GM12891 (cell line): ENCODE measurements around the gene SH2B2.

Experiments used
- PAX5 ChIP-seq: IDR thresholded peaks from 2 replicates; pipeline ENCODE4 v1.6.1; 2011; ENCODE audit warnings: low read length, moderate library complexity, mild to moderate bottlenecking; ENCODE audit not compliant: insufficient read depth, severe bottlenecking
- POLR2A ChIP-seq: IDR thresholded peaks from 2 replicates; pipeline ENCODE4 v1.6.1; 2011; ENCODE audit warnings: low read depth, low read length, control low read depth
- POLR2AphosphoS5 ChIP-seq: IDR thresholded peaks from 2 replicates; pipeline ENCODE4 v1.6.1; 2011; ENCODE audit warnings: low read depth, low read length, control low read depth
- SPI1 ChIP-seq: IDR thresholded peaks from 2 replicates; pipeline ENCODE4 v1.6.1; 2011; ENCODE audit warnings: low read depth, low read length, control low read depth
- TAF1 ChIP-seq: IDR thresholded peaks from 2 replicates; pipeline ENCODE4 v1.6.1; 2011; ENCODE audit warnings: low read depth, low read length, control low read depth

- no peak for TF ChIP-seq POLR2A
- no peak for TF ChIP-seq POLR2AphosphoS5
- TF ChIP-seq PAX5, result no peak
- TF ChIP-seq TAF1, result no peak
- no peak for TF ChIP-seq SPI1
Measured at GRCh38 chr7:102244601-102245000, 42.1 kb upstream of the SH2B2 start.
